OCI-M1 (cell line): ENCODE results near the gene STRADA.

Source experiments
- DNase-seq: peaks from one replicate; lab custom pipeline; 2025; lab: John Stamatoyannopoulos, UW

Gene STRADA

DNA sequence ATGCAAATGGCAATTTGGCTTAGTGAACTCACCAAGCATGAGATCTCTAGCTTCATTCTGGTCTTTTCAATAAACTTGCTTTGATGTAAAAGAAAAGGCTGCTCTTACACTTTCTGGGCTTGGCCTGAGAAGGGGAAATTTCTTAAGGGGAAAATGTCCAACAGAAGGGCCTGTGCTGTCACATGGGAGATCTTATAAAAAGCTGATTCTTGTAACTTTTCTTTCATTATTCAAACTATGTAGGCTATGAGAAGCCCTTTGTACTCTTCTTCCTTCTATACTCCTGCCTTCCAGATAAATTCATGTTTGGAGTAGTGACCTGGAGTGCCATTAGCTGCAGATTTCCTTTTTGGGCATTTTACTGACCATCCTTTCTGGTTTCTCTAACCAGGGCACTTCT lies 58.6 kb downstream of the STRADA start:
- no peak for DNase-seq

DNA sequence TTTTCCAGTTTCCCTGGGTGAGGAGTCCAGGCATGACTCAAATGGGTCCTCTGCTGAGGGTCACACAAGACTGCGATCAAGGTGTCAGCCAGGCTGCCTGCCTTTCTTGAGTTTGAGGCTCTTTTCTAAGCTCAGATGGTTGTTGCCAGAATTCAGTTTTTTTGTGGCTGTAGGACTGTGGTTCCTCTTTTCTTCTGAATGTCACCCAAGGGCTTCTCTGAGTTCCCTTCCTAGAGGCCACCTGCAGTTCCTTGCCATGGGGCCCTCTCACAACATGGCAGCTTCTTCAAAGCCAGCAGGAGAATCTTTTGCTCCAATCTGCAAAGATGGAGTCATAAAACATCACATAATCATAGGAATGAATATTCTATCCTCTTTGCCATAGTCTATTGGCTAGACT lies 59.2 kb downstream of the STRADA start:
- peak; percentile 14 for DNase-seq

DNA sequence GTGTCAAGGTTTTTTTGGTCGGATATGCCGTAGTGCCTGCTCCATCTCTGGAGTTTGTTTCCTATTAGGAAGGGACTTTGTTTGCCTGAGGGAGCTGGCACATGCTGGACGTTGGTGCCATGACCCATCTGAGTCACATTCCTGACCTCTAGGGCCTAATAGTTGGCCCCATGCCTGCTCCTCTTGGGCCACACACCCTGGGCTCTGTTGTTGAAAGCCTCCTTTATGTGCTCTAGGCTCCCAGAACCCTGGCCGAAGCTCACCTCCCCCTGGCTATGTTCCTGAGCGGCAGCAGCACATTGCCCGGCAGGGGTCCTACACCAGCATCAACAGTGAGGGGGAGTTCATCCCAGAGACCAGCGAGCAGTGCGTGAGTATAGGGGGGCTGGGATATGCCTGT lies 60.1 kb downstream of the STRADA start:
- DNase-seq: no peak

DNA sequence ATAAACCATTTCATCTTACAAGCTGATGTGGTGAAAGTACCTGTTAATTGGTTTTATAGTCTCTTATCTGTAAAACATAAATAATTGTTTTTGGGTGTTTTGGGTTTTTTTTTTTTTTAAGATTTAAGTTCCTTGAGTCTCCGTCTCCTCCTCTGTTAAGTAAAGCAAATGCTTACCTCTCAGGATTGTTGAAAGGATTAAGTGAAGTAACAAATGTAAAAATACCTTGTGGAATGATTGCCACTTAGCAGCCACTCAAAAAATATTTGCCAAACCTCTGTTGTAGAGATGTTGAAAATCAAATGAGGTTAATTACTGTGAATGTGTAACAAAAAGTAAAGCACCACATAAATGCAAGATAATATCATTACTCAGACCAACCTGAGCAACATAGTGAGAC lies 60.9 kb downstream of the STRADA start:
- no peak for DNase-seq

DNA sequence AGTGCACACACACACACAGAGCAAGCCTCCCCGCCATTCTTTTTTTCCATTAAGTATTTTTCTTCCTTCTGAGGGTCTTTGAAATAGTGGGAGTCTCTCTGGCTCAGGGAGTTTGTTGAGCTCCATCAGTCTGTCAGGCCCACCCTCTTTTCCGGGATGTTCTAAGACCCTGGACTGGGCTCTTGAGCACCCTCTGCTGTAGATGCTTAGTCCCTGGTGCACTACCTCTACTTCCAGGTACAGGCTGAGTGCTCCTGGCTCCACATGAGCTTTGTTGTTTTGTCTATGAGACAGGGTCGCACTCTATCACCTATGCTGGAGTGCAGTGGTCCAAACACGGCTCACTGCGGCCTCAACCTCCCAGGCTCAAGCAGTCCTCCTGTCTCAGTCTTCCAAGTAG lies 62.4 kb downstream of the STRADA start:
- DNase-seq: no peak

DNA sequence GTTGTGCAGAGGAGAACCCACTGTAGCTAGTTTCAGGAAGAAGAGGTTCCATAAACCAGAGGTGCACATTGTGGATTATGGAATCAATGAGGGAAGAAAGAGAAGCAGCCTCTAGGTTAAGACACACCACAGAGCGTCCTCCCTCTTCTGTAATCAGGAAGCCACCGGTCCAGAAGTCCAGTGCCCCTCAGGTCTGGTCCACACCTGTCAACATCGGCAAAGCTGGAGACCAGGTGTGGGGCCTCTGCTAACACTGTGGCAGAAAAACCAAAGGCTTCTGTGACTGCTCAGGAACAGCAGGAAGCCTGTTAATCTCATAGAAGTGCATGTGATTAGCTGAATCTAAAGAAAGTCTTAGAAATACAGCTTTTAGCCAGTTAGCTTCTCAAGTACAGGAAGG lies 65.0 kb downstream of the STRADA start:
- no peak for DNase-seq

DNA sequence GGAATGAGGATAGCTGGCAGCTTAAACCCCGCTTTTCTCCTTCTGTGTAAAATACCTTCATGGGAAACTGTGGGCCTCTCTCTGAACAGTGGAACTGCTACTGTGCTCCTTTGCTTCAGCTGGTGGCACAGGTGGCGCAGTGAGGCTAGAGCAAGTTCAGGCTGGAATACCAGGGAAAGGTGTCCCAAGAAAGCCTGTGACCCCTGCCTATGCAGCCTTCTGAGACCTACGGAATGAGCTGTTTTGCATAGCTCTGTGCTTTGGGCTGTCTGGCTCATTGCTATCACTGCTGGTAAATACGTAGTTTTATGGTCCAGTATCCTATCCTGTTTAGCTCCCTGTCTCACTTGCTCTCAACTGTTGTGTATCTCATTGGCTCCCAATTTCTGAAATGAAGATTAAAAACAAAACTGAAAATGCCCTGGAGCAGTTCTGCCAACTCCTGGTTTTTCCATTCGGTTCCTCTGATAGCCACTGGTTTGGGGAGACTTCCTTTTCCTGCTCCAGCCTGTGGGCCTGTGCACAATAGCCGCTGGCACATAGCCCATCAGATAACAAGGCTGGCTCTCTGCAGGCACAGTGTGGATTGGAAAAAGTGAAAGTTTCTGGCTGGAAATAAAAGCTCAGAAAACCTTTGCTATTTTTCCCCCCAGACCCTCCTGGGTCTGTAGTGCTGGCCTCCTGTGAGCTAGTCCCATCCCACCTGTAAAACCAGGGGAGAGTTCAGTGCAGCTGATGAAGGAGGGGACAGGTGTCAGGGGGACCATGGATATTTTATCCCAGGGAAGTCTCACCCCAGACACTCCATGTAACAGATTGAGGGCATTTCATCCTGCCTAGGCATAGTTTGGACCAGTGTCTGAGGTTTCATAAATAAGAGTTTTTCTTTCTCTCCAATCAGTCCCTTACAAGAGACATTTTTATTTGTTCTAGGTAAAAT lies 65.7 kb downstream of the STRADA start:
- DNase-seq: peak; percentile 94

DNA sequence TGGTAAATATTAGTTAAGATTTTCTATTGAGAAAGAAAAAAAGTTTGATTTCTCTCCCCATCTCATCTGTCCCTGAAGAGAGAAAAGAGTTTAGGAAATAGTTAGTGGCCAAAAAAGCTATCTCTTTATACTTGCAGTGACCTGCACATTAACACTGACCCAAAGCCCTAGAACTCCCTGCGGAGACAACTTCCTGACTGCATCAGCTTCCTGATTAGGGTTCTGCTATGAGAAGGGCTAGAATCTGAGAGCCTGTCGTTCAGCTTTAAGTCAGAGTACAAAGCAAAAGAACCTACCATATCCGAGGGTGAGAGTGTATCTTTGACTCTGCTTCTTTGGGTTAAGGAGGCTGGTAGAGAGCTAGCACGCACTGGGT lies 66.4 kb downstream of the STRADA start:
- peak; percentile 62 for DNase-seq

DNA sequence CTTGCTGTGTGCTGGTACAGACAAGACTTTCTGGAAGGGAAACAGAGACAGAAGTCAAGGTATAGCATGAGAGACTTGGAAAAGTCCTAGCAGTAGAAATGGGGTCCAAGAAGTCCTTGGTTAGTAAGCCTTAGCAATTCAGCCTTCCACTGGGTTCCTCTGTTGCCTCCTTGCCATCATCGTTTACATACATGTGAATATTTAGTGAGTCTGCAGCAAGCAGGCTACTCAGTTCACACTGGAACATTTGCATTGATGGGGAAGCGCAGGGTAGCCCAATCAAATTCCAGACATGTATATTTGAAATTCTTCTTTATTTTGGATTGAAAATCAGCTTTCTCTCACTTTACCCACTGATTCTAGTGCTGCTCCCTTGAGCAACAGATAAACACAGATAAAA lies 68.7 kb downstream of the STRADA start:
- no peak for DNase-seq

DNA sequence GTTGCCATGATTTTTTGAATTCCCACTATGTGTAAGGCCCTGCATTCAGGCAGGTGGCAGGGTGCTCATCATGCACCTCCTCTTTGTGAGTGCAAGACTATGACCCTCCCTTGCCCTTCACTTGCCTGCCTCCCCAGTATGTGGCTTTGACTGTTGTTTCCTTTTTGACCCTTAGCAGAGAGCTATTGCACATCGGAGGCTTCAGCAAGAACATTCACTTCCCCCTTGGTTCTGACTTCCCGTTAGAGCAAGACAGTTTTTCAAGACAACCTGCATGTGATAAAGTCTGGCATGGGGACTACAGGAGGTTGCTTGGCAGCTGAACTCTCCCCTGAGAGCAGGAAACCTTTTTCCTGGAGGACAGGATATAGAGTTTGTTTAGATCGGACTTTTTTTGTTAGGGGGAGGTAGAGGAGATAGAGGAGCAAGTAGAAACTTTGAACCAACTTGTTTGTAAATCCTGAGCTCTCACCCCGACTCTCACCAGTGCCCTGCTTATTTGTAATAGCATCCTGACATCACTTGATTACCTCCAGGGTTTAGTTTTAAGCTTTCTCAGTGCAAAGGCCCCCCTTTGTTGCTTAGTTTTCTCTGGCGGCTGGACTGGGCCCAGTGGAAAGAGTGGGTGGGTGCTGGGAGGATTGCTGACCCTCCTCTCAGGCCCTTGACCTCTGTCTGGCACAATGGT lies 75.9 kb downstream of the STRADA start:
- peak; percentile 23 for DNase-seq

DNA sequence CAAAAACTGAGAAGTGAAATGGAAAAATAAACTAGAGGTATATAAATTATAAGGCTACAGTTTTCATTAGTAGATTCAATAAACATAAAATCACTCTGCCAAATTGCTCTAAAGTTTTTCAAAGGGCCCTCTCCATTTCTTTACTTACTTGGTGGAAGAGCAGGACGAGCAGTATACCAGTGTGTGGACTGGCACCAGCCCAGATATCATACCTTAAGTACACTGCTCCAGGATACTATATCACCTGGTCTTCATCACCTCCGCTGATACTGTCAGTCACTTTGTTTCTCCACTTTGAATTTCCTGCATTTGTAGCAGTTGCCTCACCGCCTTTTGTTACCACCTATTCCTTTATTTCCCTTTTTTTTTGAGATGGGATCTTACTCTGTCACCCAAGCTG lies 81.7 kb downstream of the STRADA start:
- no peak for DNase-seq

DNA sequence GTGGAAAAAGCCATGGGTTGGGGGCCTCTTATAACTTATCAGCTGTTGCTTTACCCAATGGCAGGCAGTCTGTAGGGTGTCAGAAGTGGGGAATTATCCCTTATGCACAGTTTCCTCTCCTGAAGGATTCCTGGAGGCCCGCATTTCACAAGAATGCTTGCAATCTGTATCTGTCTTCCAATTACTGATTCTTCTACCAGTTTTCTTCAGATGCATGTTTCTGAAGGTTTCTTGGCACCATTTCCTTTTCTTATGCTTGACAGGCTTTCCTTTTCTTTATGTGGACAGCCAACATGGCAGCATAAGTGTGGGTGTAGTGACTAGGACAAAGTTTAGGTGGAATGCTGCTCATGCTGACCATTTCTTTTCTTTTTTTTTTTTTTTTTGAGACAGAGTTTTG lies 83.2 kb downstream of the STRADA start:
- DNase-seq: no peak

DNA sequence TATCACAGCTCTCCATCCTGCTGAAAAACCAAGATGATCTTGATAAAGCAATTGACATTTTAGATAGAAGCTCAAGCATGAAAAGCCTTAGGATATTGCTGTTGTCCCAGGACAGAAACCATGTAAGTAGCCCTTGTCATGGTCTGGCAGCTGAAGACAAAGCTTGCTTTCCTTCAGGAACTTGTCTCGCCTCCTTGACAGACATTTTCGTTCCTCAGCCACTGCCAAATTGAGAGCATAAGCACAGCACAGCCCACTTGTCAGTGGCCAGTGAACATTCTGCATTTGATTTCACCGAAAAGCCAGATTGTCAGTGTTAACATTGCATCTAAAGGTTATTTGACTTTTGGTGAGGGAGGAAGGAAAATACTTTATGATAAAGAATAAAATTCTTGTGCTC lies 83.8 kb downstream of the STRADA start:
- no peak for DNase-seq

DNA sequence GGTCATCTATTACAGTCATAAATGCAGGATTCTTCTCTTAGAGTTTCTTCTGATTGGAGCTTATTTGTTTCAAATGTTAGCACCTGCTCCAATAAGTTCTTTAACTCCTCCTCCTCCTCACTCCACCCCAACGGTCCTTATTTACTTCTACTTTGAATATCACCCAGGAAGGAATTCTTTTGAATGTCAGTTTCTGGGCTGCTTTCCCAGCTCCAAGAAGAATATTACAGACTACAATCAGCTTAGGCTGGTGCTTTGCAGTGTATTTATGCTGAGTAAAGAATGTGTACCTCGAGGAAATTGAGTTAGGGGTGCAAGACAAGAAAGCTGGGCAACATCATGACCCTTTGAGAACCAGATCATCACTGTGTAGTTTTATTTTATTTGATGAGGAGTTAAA lies 88.5 kb downstream of the STRADA start:
- no peak for DNase-seq
